Measurements from ENCODE around the gene RNF224.

RNF224 gene

DNA sequence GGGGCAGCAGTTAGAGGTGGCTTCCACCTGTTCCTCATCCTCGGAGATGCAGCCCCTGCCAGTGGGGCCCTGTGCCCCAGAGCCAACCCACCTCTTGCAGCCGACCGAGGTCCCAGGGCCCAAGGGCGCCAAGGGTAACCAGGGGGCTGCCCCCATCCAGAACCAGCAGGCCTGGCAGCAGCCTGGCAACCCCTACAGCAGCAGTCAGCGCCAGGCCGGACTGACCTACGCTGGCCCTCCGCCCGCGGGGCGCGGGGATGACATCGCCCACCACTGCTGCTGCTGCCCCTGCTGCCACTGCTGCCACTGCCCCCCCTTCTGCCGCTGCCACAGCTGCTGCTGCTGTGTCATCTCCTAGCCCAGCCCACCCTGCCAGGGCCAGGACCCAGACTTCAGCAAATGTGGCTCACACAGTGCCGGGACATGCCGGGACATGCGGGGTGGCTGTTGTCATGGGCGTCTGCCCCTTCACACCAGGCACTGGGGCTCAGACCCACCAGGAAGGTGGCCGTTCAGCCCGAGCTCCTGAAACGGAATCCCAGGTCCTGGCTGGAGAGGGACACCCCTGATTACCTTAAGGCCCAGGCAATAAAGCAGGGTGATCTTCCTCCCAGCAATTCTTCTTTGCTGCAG lies 1.5 kb upstream of the RNF224 start:
- peaks cover 0 to 4% of the 10 kb centered on the region in 2 experiments for H3K36me3 ChIP-seq (ENCODE audit: control insufficient read depth in 1 of 2, insufficient read depth in 2 of 2, low read depth in 1 of 2, low read length in 2 of 2)
- 87% methylated on average over 21 of the region's 21 CpGs for WGBS
- H4K91ac ChIP-seq (ENCODE audit: low read length): peak overlapping the region; percentile 54
- no peak overlapping the region for H3K4me3 ChIP-seq (ENCODE audit: insufficient read depth in 1 of 2, low read depth in 1 of 2, low read length in 2 of 2)
- no peak overlapping the region for H2AK5ac ChIP-seq (ENCODE audit: low read length, severe bottlenecking)
- no peak overlapping the region for H3K14ac ChIP-seq (ENCODE audit: low read length in 2 of 2)
- no peak overlapping the region for H4K8ac ChIP-seq (ENCODE audit: low read length)
- no peak overlapping the region for H3K4me2 ChIP-seq (ENCODE audit: low read length, poor library complexity, severe bottlenecking)
- no peaks in the 10 kb centered on the region for H3K79me1 ChIP-seq (replicated peaks; ENCODE audit: low read length, poor library complexity, severe bottlenecking)
- H3K18ac ChIP-seq (ENCODE audit: low read depth in 1 of 2, low read length in 2 of 2): no peak overlapping the region
- no peak overlapping the region for H2BK15ac ChIP-seq (ENCODE audit: low read depth, poor library complexity, severe bottlenecking)
- peaks cover 0 to 29% of the 10 kb centered on the region in 2 experiments for H3K27me3 ChIP-seq (ENCODE audit: control insufficient read depth in 1 of 2, insufficient read depth in 1 of 2, low read length in 2 of 2)
- H3K9ac ChIP-seq (ENCODE audit: low read length): no peak overlapping the region
- H3K23ac ChIP-seq (ENCODE audit: low read length in 2 of 2): no peak overlapping the region
- peaks cover 41% of the 10 kb centered on the region for H3K4me1 ChIP-seq (ENCODE audit: control insufficient read depth, insufficient read depth, low read depth, low read length)
- H2BK5ac ChIP-seq (ENCODE audit: low read depth, low read length, poor library complexity, severe bottlenecking): no peak overlapping the region
- no peaks in the 10 kb centered on the region for H3K9me3 ChIP-seq (ENCODE audit: control insufficient read depth, low read length)
- DNase-seq: no peak
- no peak overlapping the region for H2AFZ ChIP-seq (ENCODE audit: low read depth, low read length)
- no peak overlapping the region for H2BK120ac ChIP-seq (ENCODE audit: low read depth, low read length)
- H3K4ac ChIP-seq (ENCODE audit: low read depth in 1 of 2, low read length in 2 of 2): peak overlapping the region in 1 of 2 experiments; percentile 9
- no peak overlapping the region for H2BK12ac ChIP-seq (ENCODE audit: low read length in 2 of 2)
- H3K27ac ChIP-seq (ENCODE audit: low read length, poor library complexity, severe bottlenecking): no peak overlapping the region

DNA sequence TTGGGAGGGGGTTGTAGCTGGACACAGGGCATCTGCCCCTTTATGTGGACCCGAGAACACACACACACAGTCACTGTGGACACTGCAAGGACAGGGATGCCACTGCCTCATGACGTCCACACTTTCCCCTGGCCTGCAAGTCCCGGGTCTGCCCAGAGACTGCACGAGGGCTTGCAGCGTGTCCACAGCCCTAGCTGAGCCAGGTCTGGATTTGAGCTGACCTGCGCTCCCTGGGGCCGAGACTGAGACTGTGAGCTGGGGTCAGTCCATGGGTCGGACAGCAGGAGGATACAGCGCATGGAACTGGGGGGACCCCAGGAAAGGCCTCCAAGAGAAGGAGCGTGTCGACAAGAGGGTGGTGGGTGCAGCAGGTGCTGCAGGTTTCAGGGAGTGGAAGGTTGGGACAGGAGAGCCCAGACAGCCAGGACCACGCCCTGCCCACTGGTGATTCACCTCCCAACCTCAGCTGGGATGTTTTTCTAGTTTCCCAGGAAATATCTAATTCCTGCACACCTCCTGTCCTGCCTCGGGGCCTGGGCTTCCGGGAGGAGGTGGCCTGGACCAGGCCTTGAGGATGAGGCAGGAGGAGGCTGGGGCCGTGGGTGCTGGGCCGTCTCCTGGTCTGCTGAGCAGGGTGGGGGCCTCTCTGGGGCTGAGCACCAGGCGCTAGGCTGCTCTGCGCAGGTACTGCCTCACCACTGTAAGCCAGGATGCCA lies 806 bp upstream of the RNF224 start:
- Histone ChIP-seq H3K4ac (ENCODE audit: low read depth in 1 of 2, low read length in 2 of 2) (no peak overlapping the region), H3K23ac (ENCODE audit: low read length in 2 of 2) (no peak overlapping the region), H3K36me3 (ENCODE audit: control insufficient read depth in 1 of 2, insufficient read depth in 2 of 2, low read depth in 1 of 2, low read length in 2 of 2) (peaks cover 0 to 4% of the 10 kb centered on the region in 2 experiments), H3K27ac (ENCODE audit: low read length, poor library complexity, severe bottlenecking) (no peak overlapping the region), H3K4me1 (ENCODE audit: control insufficient read depth, insufficient read depth, low read depth, low read length) (peaks cover 38% of the 10 kb centered on the region), H2BK15ac (ENCODE audit: low read depth, poor library complexity, severe bottlenecking) (no peak overlapping the region), H4K91ac (ENCODE audit: low read length) (peak overlapping the region; percentile 55), H3K79me1 (replicated peaks; ENCODE audit: low read length, poor library complexity, severe bottlenecking) (no peaks in the 10 kb centered on the region), H2BK120ac (ENCODE audit: low read depth, low read length) (no peak overlapping the region), H3K14ac (ENCODE audit: low read length in 2 of 2) (no peak overlapping the region), H3K4me2 (ENCODE audit: low read length, poor library complexity, severe bottlenecking) (no peak overlapping the region), H3K9me3 (ENCODE audit: control insufficient read depth, low read length) (no peaks in the 10 kb centered on the region), H2AFZ (ENCODE audit: low read depth, low read length) (no peak overlapping the region), H3K27me3 (ENCODE audit: control insufficient read depth in 1 of 2, insufficient read depth in 1 of 2, low read length in 2 of 2) (peaks cover 0 to 36% of the 10 kb centered on the region in 2 experiments), H2AK5ac (ENCODE audit: low read length, severe bottlenecking) (no peak overlapping the region), H2BK12ac (ENCODE audit: low read length in 2 of 2) (no peak overlapping the region), H3K9ac (ENCODE audit: low read length) (no peak overlapping the region), H3K18ac (ENCODE audit: low read depth in 1 of 2, low read length in 2 of 2) (peak overlapping the region in 1 of 2 experiments; percentile 35), H2BK5ac (ENCODE audit: low read depth, low read length, poor library complexity, severe bottlenecking) (no peak overlapping the region), H4K8ac (ENCODE audit: low read length) (peak overlapping the region; percentile 1), H3K4me3 (ENCODE audit: insufficient read depth in 1 of 2, low read depth in 1 of 2, low read length in 2 of 2) (no peak overlapping the region)
- 79% methylated on average over 16 of the region's 18 CpGs for WGBS
- DNase-seq: no peak

DNA sequence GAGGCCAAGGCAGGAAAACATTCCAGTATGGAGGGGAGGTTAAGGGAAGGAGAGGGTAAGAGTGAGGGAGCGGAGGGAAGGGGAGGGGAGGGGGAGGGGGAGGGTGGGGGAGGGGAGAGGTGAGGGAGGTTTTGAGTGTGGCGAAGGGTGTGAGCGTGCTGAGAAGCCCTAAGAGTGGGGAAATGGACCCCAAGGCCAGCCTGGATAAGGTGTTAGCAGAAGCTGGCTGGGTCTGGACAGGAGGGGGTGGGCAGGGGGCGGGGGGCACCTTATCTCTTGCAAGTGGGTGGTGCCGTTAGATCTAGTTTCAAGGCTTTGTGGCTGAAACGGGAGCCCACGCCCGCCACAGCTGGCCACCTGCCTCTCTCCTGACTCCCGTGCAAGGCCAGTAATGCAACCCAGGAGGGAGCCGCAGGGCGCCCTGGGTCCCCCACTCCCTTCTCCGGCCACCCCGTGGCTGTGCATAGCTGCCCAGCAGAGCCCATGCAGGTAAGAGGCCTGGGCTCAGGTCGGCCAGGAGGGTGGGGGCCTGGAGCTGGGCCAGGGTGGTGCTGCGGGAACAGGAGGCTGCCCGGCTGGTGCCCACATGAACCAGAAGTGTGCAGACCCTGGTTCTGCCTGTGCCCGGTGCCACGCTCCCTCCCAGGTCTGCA lies 677 bp downstream of the RNF224 start:
- H3K27me3 ChIP-seq (ENCODE audit: control insufficient read depth in 1 of 2, insufficient read depth in 1 of 2, low read length in 2 of 2): peaks cover 0 to 49% of the 10 kb centered on the region in 2 experiments
- H2BK120ac ChIP-seq (ENCODE audit: low read depth, low read length): no peak overlapping the region
- 71% methylated on average over 16 of the region's 18 CpGs for WGBS
- no peak for DNase-seq
- no peak overlapping the region for H2BK12ac ChIP-seq (ENCODE audit: low read length in 2 of 2)
- H2AK5ac ChIP-seq (ENCODE audit: low read length, severe bottlenecking): no peak overlapping the region
- H3K79me1 ChIP-seq (replicated peaks; ENCODE audit: low read length, poor library complexity, severe bottlenecking): no peaks in the 10 kb centered on the region
- H3K27ac ChIP-seq (ENCODE audit: low read length, poor library complexity, severe bottlenecking): no peak overlapping the region
- H3K4me1 ChIP-seq (ENCODE audit: control insufficient read depth, insufficient read depth, low read depth, low read length): peaks cover 24% of the 10 kb centered on the region
- no peak overlapping the region for H2AFZ ChIP-seq (ENCODE audit: low read depth, low read length)
- H3K14ac ChIP-seq (ENCODE audit: low read length in 2 of 2): no peak overlapping the region
- no peak overlapping the region for H3K18ac ChIP-seq (ENCODE audit: low read depth in 1 of 2, low read length in 2 of 2)
- no peaks in the 10 kb centered on the region for H3K9me3 ChIP-seq (ENCODE audit: control insufficient read depth, low read length)
- no peak overlapping the region for H2BK5ac ChIP-seq (ENCODE audit: low read depth, low read length, poor library complexity, severe bottlenecking)
- no peak overlapping the region for H3K4me3 ChIP-seq (ENCODE audit: insufficient read depth in 1 of 2, low read depth in 1 of 2, low read length in 2 of 2)
- no peak overlapping the region for H3K23ac ChIP-seq (ENCODE audit: low read length in 2 of 2)
- H3K9ac ChIP-seq (ENCODE audit: low read length): no peak overlapping the region
- H3K4me2 ChIP-seq (ENCODE audit: low read length, poor library complexity, severe bottlenecking): no peak overlapping the region
- no peak overlapping the region for H4K91ac ChIP-seq (ENCODE audit: low read length)
- H3K36me3 ChIP-seq (ENCODE audit: control insufficient read depth in 1 of 2, insufficient read depth in 2 of 2, low read depth in 1 of 2, low read length in 2 of 2): peaks cover 0 to 4% of the 10 kb centered on the region in 2 experiments
- no peak overlapping the region for H2BK15ac ChIP-seq (ENCODE audit: low read depth, poor library complexity, severe bottlenecking)
- no peak overlapping the region for H3K4ac ChIP-seq (ENCODE audit: low read depth in 1 of 2, low read length in 2 of 2)
- no peak overlapping the region for H4K8ac ChIP-seq (ENCODE audit: low read length)

DNA sequence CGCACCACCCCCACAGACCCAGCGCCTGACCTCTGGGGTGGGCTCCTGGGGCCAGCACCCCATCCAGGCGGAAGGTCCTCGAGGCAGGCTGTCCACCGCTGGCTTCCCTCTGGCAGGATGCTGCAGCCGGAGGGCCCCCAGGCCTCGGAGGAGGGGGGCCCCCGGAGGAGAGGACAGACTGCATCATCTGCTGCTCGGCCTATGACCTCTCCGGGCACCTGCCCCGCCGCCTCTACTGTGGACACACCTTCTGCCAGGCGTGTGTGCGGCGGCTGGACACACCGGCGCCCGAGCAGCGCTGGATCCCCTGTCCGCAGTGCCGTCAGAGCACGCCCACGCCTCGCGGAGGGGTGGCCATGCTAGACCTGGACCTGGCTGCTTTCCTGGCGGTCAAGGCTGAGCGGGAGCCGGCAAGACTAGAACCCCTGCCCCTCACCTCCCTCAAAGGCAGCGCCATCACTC lies 1.2 kb downstream of the RNF224 start:
- no peak overlapping the region for H2BK5ac ChIP-seq (ENCODE audit: low read depth, low read length, poor library complexity, severe bottlenecking)
- H3K23ac ChIP-seq (ENCODE audit: low read length in 2 of 2): no peak overlapping the region
- no peak for DNase-seq
- no peak overlapping the region for H3K4me2 ChIP-seq (ENCODE audit: low read length, poor library complexity, severe bottlenecking)
- H3K18ac ChIP-seq (ENCODE audit: low read depth in 1 of 2, low read length in 2 of 2): no peak overlapping the region
- H3K4ac ChIP-seq (ENCODE audit: low read depth in 1 of 2, low read length in 2 of 2): no peak overlapping the region
- H2AFZ ChIP-seq (ENCODE audit: low read depth, low read length): no peak overlapping the region
- peaks cover 0 to 54% of the 10 kb centered on the region in 2 experiments for H3K27me3 ChIP-seq (ENCODE audit: control insufficient read depth in 1 of 2, insufficient read depth in 1 of 2, low read length in 2 of 2)
- no peak overlapping the region for H3K14ac ChIP-seq (ENCODE audit: low read length in 2 of 2)
- H4K91ac ChIP-seq (ENCODE audit: low read length): no peak overlapping the region
- H2BK120ac ChIP-seq (ENCODE audit: low read depth, low read length): no peak overlapping the region
- H3K9ac ChIP-seq (ENCODE audit: low read length): no peak overlapping the region
- H2BK12ac ChIP-seq (ENCODE audit: low read length in 2 of 2): no peak overlapping the region
- H2BK15ac ChIP-seq (ENCODE audit: low read depth, poor library complexity, severe bottlenecking): no peak overlapping the region
- peaks cover 0 to 4% of the 10 kb centered on the region in 2 experiments for H3K36me3 ChIP-seq (ENCODE audit: control insufficient read depth in 1 of 2, insufficient read depth in 2 of 2, low read depth in 1 of 2, low read length in 2 of 2)
- no peak overlapping the region for H3K27ac ChIP-seq (ENCODE audit: low read length, poor library complexity, severe bottlenecking)
- no peak overlapping the region for H2AK5ac ChIP-seq (ENCODE audit: low read length, severe bottlenecking)
- H3K4me3 ChIP-seq (ENCODE audit: insufficient read depth in 1 of 2, low read depth in 1 of 2, low read length in 2 of 2): no peak overlapping the region
- WGBS: 89% methylated on average over 29 of the region's 29 CpGs
- peaks cover 22% of the 10 kb centered on the region for H3K4me1 ChIP-seq (ENCODE audit: control insufficient read depth, insufficient read depth, low read depth, low read length)
- no peaks in the 10 kb centered on the region for H3K9me3 ChIP-seq (ENCODE audit: control insufficient read depth, low read length)
- H3K79me1 ChIP-seq (replicated peaks; ENCODE audit: low read length, poor library complexity, severe bottlenecking): no peaks in the 10 kb centered on the region
- H4K8ac ChIP-seq (ENCODE audit: low read length): no peak overlapping the region
